CD8-positive, alpha-beta memory T cell (primary cell): ENCODE data around the gene ADGRE2. TPM values are rescaled to one million over a fixed set of nuclear protein-coding genes. Genes with fewer than 3 reads are reported as not detected.
A peak's percentile ranks its signal among the peaks of the same experiment; 100 is the strongest.
"Not testable (repeated sequence)": the region's sequence is repeated elsewhere in the genome, so short reads cannot be mapped to it uniquely, and the experiment has no call there.

Experiments
- CTCF ChIA-PET: fragments of 350-600 bp; sonication (Branson Sonifier 250); formaldehyde crosslinking; loops from one replicate; lab custom pipeline; 2021; ENCODE audit warnings: antibody characterized with exemption; lab: Charles Lee
- POLR2A ChIA-PET: fragments of 350-600 bp; sonication (Branson Sonifier 250); formaldehyde crosslinking; loops from one replicate; lab custom pipeline; 2021; ENCODE audit warnings: antibody characterized with exemption; lab: Charles Lee
- DNase-seq, 5 donors: peaks; one replicate each; pipeline versions ENCODE4 v3.0.0 to v3.0.0-alpha.2; 2020 to 2022; ENCODE audit warnings: mixed read lengths in 1 of 5
- H3K27ac ChIP-seq: one replicate; pipeline ENCODE4 v1.7.0; 2013; ENCODE audit warnings: low read depth, mild to moderate bottlenecking, low read length, moderate library complexity
- H3K27me3 ChIP-seq: 2 replicates; pipeline ENCODE4 v1.7.0; 2013; ENCODE audit warnings: low read length, mild to moderate bottlenecking; ENCODE audit not compliant: insufficient read depth, poor library complexity, severe bottlenecking
- H3K36me3 ChIP-seq: 2 replicates; pipeline ENCODE4 v1.7.0; 2013; ENCODE audit warnings: mild to moderate bottlenecking, low read length, moderate library complexity; ENCODE audit not compliant: insufficient read depth
- H3K4me1 ChIP-seq: 2 replicates; pipeline ENCODE4 v1.7.0; 2013; ENCODE audit warnings: mild to moderate bottlenecking, low read length, moderate library complexity; ENCODE audit not compliant: insufficient read depth
- H3K4me3 ChIP-seq: 2 replicates; pipeline ENCODE4 v1.7.0; 2013; ENCODE audit warnings: mild to moderate bottlenecking, low read length
- H3K9me3 ChIP-seq: 2 replicates; pipeline ENCODE4 v1.7.0; 2013; ENCODE audit warnings: mild to moderate bottlenecking, low read length
- H3K27ac Mint-ChIP-seq, 8 donors: one replicate each; pipeline ENCODE4 v1.8.0; 2020 to 2021; ENCODE audit warnings: mixed read lengths in 8 of 8, mild to moderate bottlenecking in 6 of 8, inconsistent platforms in 3 of 8, moderate library complexity in 3 of 8
- H3K27me3 Mint-ChIP-seq, 2 donors: one replicate each; pipeline ENCODE4 v1.8.0; 2020 to 2021; ENCODE audit warnings: mixed read lengths in 2 of 2, mild to moderate bottlenecking in 1 of 2, moderate library complexity in 1 of 2
- H3K36me3 Mint-ChIP-seq, 3 donors: one replicate each; pipeline ENCODE4 v1.8.0; 2020 to 2021; ENCODE audit warnings: mixed read lengths in 3 of 3, inconsistent platforms in 1 of 3, mild to moderate bottlenecking in 1 of 3
- H3K4me1 Mint-ChIP-seq, 3 donors: one replicate each; pipeline ENCODE4 v1.8.0; 2020 to 2021; ENCODE audit warnings: mixed read lengths in 3 of 3, inconsistent platforms in 1 of 3, mild to moderate bottlenecking in 1 of 3
- H3K4me3 Mint-ChIP-seq, 7 donors: one replicate each; pipeline ENCODE4 v1.8.0; 2020 to 2021; ENCODE audit warnings: mixed read lengths in 7 of 7, mild to moderate bottlenecking in 6 of 7, moderate library complexity in 4 of 7, inconsistent platforms in 2 of 7
- H3K9me3 Mint-ChIP-seq, 5 donors: one replicate each; pipeline ENCODE4 v1.8.0; 2020 to 2022; ENCODE audit warnings: mixed read lengths in 5 of 5, mild to moderate bottlenecking in 3 of 5, moderate library complexity in 2 of 5, inconsistent platforms in 1 of 5
- polyA plus RNA-seq: library from polyadenylated mRNA; unstranded; fragments of 300-500 nt; fragmentation: Illumina TruSeq; gene quantifications from one replicate; pipeline ENCODE4 v1.2.3, GENCODE V29; 2021
- total RNA-seq, 2 experiments: library from RNA; stranded (reverse); gene quantifications; one replicate each; pipeline ENCODE4 v1.2.3, GENCODE V29; 2021

The ADGRE2 gene
- total and polyA plus RNA-seq, 3 experiments from 2014 or later = 0.09 to 0.55 (median 0.44) TPM

DNA sequence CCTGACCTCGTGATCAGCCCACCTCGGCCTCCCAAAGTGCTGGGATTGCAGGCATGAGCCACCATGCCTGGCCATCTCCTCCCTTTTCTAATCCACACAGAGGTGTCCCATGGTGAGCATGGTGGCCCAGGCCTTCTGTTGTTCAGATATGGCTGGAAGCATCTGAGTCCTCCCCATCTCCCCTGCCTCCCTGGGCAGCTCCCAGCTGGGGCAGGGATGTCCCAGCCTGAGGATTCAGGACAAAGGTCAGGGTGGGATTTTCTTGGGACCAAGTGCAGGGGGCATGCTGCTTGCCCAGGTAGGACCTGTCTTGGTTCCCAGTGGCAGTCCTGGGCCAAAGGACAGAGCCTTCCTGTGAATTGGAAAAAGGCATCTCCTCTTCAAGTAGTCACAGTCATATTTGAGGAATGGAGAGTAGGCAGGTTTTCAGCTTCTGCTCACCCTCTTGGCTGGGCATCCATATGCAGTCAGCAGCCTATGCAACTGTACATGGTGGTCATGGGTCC is 10.8 kb downstream of the ADGRE2 start:
- no peak overlapping the region for H3K4me3 Mint-ChIP-seq
- CTCF ChIA-PET = no interaction called here
- peaks cover 13 to 32% of the 10 kb centered on the region in 2 donors for H3K27me3 Mint-ChIP-seq
- Histone ChIP-seq H3K9me3 (no peaks in the 10 kb centered on the region), H3K4me3 (no peak overlapping the region), H3K27ac (no peak overlapping the region), H3K27me3 (no peaks in the 10 kb centered on the region), H3K36me3 (no peaks in the 10 kb centered on the region), H3K4me1 (no peaks in the 10 kb centered on the region)
- no peak overlapping the region for H3K27ac Mint-ChIP-seq
- POLR2A ChIA-PET = no interaction called here
- peaks cover 0 to 2% (median 0%) of the 10 kb centered on the region in 3 donors for H3K36me3 Mint-ChIP-seq
- H3K9me3 Mint-ChIP-seq = no peaks in the 10 kb centered on the region
- DNase-seq = no peak
- H3K4me1 Mint-ChIP-seq = no peaks in the 10 kb centered on the region

- H3K9me3 Mint-ChIP-seq, H3K4me1 Mint-ChIP-seq, H3K36me3 ChIP-seq, DNase-seq, H3K27ac ChIP-seq, H3K9me3 ChIP-seq, H3K4me3 ChIP-seq, H3K27me3 ChIP-seq, CTCF ChIA-PET, H3K4me3 Mint-ChIP-seq, H3K36me3 Mint-ChIP-seq, H3K4me1 ChIP-seq: not testable (repeated sequence)
- H3K27ac Mint-ChIP-seq = peak overlapping the region in 1 of 8 donors; percentile 64
- H3K27me3 Mint-ChIP-seq = peaks cover 13 to 34% of the 10 kb centered on the region in 2 donors
- POLR2A ChIA-PET = interaction anchor here (0.6 kb wide), 1 partner anchor 368 kb away, joined by 3 read pairs; no protein-coding TSS in a partner anchor
Observed at GRCh38 chr19:14765841-14766240, 12.5 kb downstream of the ADGRE2 start.

DNA sequence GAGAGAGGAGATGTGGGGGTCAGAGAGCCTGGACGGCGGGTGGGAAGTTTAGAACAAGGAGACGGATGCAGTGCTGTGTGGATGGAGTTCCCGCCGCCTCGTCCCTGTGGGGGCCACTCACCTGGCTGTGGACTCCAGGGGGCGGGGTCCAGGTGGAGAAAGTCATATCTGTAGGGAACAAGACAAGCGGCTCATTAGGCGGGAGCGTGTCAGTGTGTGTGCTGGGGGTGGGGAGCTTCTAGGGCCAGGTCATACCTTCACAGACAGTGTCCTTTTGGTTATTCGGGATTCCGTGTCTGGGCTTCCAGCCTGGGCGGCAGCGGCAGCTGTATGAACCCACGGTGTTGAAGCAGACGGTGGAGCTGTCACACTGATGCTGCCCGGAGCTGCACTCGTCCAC is 13.0 kb downstream of the ADGRE2 start:
- H3K4me3 Mint-ChIP-seq, DNase-seq, H3K4me3 ChIP-seq, H3K4me1 ChIP-seq, CTCF ChIA-PET, H3K36me3 Mint-ChIP-seq, H3K9me3 Mint-ChIP-seq, H3K4me1 Mint-ChIP-seq, H3K36me3 ChIP-seq, H3K9me3 ChIP-seq, H3K27me3 ChIP-seq, H3K27ac ChIP-seq: not testable (repeated sequence)
- H3K27ac Mint-ChIP-seq = peak overlapping the region in 4 of 8 donors; percentile 56 to 85 (median 68)
- H3K27me3 Mint-ChIP-seq = peaks cover 13 to 37% of the 10 kb centered on the region in 2 donors
- POLR2A ChIA-PET = interaction anchor here (0.6 kb wide), 1 partner anchor 368 kb away, joined by 3 read pairs; no protein-coding TSS in a partner anchor

DNA sequence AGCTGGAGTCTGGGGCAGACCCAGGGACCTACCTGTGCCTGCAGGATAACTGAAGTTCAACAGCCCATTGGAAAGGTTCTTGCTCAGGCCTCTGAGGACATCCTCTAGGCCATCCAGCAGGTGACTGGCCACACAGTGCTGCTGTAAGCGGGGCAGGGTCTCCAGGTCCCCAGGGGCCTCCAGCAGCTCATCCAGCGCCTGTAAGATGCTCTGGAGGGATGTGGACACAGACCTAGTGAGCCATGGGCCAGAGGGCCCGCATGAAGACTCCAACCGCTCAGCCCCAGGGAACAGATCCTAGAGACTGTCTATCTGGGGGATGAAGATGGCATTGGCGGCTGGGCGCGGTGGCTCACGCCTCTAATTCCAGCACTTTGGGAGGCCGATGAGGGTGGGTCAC is 14.0 kb downstream of the ADGRE2 start:
- no peaks in the 10 kb centered on the region for H3K36me3 ChIP-seq
- Mint-ChIP-seq H3K27ac (peak overlapping the region in 1 of 8 donors; percentile 77), H3K4me3 (no peak overlapping the region), H3K9me3 (peaks cover 0 to 5% (median 0%) of the 10 kb centered on the region in 5 donors), H3K36me3 (peaks cover 0 to 2% (median 0%) of the 10 kb centered on the region in 3 donors), H3K4me1 (no peaks in the 10 kb centered on the region), H3K27me3 (peaks cover 8 to 38% of the 10 kb centered on the region in 2 donors)
- POLR2A ChIA-PET = interaction anchor here (0.7 kb wide), 1 partner anchor 12 kb away, joined by 3 read pairs; no protein-coding TSS in a partner anchor
- no peaks in the 10 kb centered on the region for H3K27me3 ChIP-seq
- H3K4me3 ChIP-seq = no peak overlapping the region
- H3K27ac ChIP-seq = no peak overlapping the region
- H3K9me3 ChIP-seq = no peaks in the 10 kb centered on the region
- no peaks in the 10 kb centered on the region for H3K4me1 ChIP-seq
- CTCF ChIA-PET = no interaction called here
- DNase-seq = no peak

DNA sequence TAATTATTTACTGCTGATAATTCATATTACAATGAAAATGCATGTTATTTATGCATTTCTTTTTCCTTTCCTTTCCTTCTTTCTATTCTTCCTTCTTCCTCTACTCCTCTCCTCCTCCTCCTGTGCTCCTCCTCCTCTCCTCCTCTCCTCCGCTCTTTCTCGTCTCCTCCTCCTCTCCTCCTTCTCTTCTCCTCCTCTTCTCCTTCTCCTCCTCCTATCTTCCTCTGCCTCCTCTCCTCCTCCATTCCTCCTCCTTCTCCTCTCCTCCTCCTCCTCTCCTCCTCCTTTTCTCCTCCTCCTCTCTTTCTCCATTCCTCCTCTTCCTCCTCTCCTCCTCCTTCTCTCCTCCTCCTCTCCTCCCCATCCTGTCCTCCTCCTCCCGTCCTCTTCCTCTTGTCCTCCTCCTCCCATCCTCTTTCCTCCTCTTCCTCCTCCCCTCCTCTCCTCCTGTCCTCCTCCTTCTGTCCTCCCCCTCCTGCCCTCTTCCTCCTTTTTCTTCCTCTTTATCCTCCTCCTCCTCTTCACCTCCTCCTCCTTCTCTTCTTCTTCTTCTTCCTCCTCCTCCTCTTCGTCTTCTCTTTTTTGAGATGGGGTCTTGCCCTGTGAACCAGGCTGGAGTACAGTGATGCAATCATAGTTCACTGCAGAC is 14.7 kb downstream of the ADGRE2 start:
- Mint-ChIP-seq H3K27me3 (peaks cover 8 to 41% of the 10 kb centered on the region in 2 donors), H3K9me3 (peaks cover 0 to 5% (median 0%) of the 10 kb centered on the region in 5 donors), H3K27ac (peak overlapping the region in 1 of 8 donors; percentile 50), H3K4me3 (no peak overlapping the region), H3K36me3 (peaks cover 0 to 2% (median 0%) of the 10 kb centered on the region in 3 donors), H3K4me1 (no peaks in the 10 kb centered on the region)
- Histone ChIP-seq H3K4me3 (no peak overlapping the region), H3K9me3 (no peaks in the 10 kb centered on the region), H3K27me3 (no peaks in the 10 kb centered on the region), H3K36me3 (no peaks in the 10 kb centered on the region), H3K4me1 (no peaks in the 10 kb centered on the region), H3K27ac (no peak overlapping the region)
- CTCF ChIA-PET = no interaction called here
- DNase-seq = no peak
- POLR2A ChIA-PET = no interaction called here

DNA sequence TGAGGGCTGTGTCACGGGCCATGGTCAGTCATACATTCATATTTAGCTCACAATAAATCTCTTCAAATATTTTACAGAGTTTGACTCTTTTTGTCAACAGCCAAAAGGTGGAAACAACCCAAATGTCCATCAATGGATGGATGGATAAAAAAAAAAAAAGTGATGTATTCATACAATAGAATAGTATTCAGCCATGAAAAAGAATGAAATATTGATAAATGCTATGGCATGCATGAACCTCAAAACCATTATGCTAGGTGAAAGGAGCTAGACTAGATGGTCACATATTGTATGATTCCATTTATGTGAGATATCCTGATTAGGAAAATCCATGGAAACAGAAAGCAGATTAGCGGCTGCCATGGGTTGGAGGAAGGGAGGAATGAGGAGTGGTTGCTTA is 16.2 kb downstream of the ADGRE2 start:
- DNase-seq = no peak
- Histone ChIP-seq H3K36me3 (no peaks in the 10 kb centered on the region), H3K27ac (no peak overlapping the region), H3K4me1 (no peaks in the 10 kb centered on the region), H3K9me3 (no peaks in the 10 kb centered on the region), H3K4me3 (no peak overlapping the region), H3K27me3 (no peaks in the 10 kb centered on the region)
- Mint-ChIP-seq H3K27ac (no peak overlapping the region), H3K27me3 (peaks cover 4 to 33% of the 10 kb centered on the region in 2 donors), H3K4me3 (no peak overlapping the region), H3K9me3 (peaks cover 0 to 5% (median 0%) of the 10 kb centered on the region in 5 donors), H3K4me1 (no peaks in the 10 kb centered on the region), H3K36me3 (peaks cover 0 to 2% (median 0%) of the 10 kb centered on the region in 3 donors)
- ChIA-PET CTCF (no interaction called here), POLR2A (no interaction called here)

DNA sequence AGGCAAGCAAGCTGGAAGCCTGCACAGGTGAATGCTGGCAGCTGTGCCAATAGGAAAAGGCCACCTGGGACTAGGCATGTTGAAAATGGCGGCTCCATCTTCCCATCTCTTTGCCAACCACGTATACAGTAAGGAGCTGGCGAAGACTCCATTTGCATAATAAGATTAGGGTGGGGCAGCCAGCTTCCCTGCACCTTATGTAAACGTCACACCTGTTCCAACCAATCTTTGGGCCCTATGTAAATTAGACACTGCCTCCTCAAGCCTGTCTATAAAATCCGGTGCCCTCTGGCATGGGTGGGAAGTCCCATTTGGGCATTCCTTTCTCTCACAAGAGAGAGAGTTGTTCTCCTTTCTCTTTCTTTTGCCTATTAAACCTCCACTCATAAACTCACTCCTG is 16.8 kb downstream of the ADGRE2 start:
- POLR2A ChIA-PET = no interaction called here
- Histone ChIP-seq H3K36me3 (no peaks in the 10 kb centered on the region), H3K4me3 (no peak overlapping the region), H3K9me3 (no peaks in the 10 kb centered on the region), H3K27ac (no peak overlapping the region), H3K27me3 (no peaks in the 10 kb centered on the region), H3K4me1 (no peaks in the 10 kb centered on the region)
- peaks cover 4 to 33% of the 10 kb centered on the region in 2 donors for H3K27me3 Mint-ChIP-seq
- H3K36me3 Mint-ChIP-seq = peaks cover 0 to 2% (median 0%) of the 10 kb centered on the region in 3 donors
- no peak overlapping the region for H3K4me3 Mint-ChIP-seq
- no peaks in the 10 kb centered on the region for H3K4me1 Mint-ChIP-seq
- no peak overlapping the region for H3K27ac Mint-ChIP-seq
- no peak for DNase-seq
- H3K9me3 Mint-ChIP-seq = peaks cover 0 to 5% (median 0%) of the 10 kb centered on the region in 5 donors
- CTCF ChIA-PET = no interaction called here

DNA sequence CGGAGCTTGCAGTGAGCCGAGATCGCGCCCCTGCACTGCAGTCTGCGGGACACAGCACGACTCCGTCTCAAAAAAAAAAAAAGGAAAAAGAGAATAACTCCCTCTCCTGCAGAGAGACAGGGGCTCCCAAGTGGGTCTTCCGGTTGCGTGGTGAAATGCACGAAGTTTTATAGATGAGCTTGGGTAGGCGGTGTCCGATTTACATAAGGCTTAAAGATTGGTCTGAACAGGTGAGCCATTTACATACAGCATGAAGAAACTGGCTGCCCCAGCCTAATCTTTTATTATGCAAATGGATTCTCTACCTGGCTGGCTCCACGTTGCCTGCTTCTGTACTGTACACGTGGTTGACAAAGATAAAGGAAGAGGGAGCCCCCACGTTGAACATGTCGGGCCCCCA is 19.5 kb downstream of the ADGRE2 start:
- POLR2A ChIA-PET = no interaction called here
- H3K4me1 ChIP-seq = no peaks in the 10 kb centered on the region
- no peaks in the 10 kb centered on the region for H3K9me3 ChIP-seq
- DNase-seq = no peak
- Mint-ChIP-seq H3K27me3 (peaks cover 0 to 30% of the 10 kb centered on the region in 2 donors), H3K27ac (no peak overlapping the region), H3K4me1 (no peaks in the 10 kb centered on the region), H3K4me3 (no peak overlapping the region), H3K9me3 (peaks cover 0 to 5% (median 0%) of the 10 kb centered on the region in 5 donors), H3K36me3 (no peaks in the 10 kb centered on the region)
- H3K27ac ChIP-seq = no peak overlapping the region
- H3K36me3 ChIP-seq = no peaks in the 10 kb centered on the region
- no peaks in the 10 kb centered on the region for H3K27me3 ChIP-seq
- CTCF ChIA-PET = no interaction called here
- no peak overlapping the region for H3K4me3 ChIP-seq
